ENCODE data around the gene VAV3.
A peak's percentile ranks its signal among the peaks of the same experiment; 100 is the strongest.
"Not testable (repeated sequence)": the region's sequence is repeated elsewhere in the genome, so short reads cannot be mapped to it uniquely, and the experiment has no call there.

VAV3 gene, protein sequence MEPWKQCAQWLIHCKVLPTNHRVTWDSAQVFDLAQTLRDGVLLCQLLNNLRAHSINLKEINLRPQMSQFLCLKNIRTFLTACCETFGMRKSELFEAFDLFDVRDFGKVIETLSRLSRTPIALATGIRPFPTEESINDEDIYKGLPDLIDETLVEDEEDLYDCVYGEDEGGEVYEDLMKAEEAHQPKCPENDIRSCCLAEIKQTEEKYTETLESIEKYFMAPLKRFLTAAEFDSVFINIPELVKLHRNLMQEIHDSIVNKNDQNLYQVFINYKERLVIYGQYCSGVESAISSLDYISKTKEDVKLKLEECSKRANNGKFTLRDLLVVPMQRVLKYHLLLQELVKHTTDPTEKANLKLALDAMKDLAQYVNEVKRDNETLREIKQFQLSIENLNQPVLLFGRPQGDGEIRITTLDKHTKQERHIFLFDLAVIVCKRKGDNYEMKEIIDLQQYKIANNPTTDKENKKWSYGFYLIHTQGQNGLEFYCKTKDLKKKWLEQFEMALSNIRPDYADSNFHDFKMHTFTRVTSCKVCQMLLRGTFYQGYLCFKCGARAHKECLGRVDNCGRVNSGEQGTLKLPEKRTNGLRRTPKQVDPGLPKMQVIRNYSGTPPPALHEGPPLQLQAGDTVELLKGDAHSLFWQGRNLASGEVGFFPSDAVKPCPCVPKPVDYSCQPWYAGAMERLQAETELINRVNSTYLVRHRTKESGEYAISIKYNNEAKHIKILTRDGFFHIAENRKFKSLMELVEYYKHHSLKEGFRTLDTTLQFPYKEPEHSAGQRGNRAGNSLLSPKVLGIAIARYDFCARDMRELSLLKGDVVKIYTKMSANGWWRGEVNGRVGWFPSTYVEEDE

DNA sequence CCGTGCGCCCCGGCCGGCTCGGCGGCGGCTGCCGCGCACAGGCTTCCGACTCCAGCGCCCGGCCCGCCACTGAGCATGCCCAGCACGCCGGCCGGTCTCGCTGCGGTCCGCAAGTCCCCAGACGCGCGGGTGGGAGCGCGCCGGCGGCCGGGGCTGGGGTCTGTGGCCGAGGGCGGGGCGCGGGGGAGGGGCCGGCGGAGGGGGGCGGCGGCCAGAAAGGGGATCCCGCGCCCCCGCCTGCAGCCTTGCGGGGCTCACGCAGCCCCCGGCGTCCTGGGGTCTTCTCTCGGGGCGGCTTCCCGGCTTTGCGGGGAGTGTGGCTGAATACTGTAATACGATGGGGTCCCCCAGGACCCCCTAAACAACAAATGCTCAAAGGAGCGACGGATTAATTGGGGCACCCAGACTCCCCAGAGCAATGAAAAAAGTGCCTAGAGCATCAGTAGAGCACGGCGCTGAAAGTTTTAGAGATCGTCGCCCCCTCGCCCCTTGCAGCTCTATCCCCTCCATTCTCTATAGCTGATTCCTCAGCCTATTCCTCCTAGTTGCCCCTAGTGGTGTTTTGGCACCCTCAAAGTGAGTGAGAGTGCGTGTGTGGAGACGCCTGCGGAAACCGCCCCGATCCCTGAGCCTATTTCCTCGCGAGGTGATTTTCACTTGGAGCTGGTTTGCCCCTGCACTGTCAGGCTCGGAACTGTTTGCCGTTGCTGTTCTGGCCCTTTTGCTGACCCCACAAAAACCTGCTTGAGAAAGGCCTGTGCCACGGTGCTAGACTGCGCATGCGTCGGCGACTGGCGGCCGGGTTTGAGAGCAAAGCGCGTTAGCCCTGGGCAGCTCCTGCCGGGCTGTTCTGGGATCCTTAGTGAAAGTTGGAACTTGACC, at the start of gene VAV3:
VAV3 (minus strand) TSS at position 71 of the 882 bp plus-strand sequence. CDS start 311 bp downstream, outside the sequence.
- DNase-seq = peak; percentile 79

DNA sequence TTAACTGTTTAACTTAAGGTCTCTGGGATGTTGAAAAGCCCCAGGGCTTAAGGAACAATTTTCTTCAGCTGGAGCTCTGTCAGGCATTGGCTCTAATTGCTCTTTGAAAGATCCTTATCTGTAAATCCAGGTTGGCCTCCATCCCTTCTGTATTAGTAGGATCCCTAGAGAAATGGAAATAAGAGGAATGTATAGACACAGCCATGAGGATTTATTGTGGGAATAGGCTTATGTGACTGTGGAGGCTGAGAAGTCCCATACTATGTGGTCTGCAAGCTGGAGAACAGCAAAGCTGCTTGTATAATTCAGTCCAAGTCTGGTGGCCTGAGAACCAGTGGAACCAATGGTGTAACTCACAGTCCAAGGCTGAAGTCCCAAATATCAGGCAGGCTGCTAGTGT, 47.6 kb upstream of the VAV3 start:
- no peak for DNase-seq

DNA sequence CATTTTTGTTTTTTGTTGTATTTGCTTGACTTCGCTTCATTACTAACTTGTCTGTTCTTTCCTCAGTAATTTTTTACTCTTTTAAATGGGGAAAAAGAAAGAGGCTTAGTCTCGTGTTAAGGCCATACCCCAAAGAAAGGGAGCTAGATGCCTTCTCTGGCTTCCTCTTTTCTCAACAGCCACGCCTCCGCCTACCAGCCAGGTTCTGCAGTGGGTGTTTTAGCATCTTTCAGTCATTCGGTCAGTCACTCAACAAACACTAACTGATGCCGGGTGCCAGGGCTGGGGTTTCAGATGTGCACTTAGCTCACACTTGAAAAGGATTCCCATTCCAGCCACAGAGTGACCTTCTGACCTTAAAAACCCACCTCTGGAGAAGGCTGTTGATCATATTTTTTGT, 46.3 kb upstream of the VAV3 start:
- no peak for DNase-seq

DNA sequence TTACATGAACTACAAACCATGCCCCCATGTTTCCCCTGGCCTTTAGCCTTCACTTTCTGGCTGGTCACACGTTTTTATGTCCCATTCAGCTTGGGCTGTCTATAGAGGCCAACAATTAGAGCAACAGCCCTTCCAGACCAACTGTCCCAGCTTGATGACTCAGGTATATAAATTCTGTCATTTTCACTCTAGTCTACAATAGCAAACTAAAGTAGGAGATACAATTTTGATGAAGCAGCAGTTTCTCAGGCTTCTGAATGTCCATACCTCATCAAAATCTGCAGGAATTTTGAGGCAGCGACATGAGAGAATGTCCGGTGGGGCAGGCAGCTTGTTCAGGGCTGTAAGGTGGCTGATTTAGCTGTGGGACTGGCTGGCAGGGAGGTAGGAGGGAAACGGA, 45.6 kb upstream of the VAV3 start:
- DNase-seq = no peak

DNA sequence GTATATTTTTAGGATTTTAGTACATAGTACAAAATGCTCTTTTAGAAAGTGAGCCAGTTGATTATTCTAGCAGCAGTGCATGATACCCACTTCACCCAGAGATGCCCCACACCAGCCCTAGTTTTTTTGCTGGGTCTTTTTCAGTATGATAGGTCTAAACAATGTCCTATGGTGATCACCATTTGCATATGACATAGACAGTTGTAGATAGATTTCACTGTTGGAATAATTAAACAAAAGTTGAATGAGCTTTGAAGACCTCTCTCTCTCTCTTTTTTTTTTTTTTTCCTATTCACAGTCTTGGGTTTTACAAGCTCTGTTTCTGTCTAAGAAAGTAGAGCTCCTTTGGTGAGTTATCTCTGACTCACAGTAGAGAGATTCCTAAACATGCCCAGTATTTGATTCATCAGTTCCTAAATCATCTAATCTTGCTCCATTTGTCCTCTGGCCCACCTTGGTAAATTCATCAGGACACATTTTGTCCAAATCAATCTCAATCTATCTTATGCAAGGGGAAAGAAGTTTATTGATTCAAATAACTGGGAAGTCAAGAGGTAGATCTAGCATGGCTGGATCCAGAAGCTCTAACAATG, 44.7 kb upstream of the VAV3 start:
- no peak for DNase-seq

DNA sequence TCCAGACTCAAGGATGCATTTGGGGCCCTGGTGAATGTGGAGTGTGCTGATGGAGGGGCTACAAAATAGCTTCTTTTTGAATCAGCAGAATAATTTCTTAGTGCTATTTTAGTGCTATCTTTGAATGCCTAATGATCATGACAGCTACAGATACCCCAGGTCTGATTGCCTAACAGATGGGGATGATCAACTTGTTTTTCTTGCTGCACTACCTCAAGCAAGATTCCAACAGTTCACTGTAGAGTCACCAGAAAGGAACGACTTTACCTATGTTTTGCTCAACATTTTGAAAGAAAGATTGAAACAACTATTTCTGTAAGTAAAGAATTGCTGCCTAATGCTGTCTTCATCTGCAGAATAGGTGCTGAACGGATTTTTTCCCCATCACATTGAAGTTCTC, 42.6 kb upstream of the VAV3 start:
- DNase-seq = no peak

DNA sequence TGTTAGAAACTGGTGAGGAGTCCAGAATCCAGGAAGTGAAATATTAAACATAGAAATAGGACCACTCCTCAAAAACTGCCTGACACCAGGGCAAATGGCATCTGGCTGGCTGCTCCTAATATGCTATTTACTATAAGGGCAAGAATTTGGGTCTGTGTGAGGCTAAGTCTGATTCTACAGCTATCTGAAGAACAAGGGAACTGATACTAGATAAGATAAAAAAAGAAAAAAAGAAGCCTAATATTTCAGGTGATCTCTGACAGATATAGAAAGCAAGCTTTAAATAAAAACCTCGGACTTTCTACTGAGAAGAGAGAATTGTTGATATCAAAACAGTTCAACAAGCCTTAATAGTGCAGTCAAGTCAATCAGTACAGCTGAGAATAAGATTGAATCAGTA, 42.1 kb upstream of the VAV3 start:
- no peak for DNase-seq

DNA sequence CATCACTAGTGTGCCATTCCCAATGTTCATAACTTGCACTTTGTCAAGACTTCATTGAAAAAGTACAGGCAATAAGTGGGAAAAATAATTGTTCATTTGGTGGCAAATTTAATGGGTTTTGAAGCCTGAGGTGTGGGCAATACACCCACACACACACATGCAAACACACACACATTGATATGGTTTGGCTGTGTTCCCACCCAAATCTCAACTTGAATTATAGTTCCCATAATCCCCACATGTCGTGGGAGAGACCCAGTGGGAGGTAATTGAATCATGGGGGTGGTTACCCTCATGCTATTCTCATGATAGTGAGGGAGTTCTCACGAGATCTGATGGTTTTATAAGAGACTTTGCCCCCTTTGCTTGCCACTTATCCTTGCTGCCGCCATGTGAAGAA, 39.9 kb upstream of the VAV3 start:
- DNase-seq = not testable (repeated sequence)

DNA sequence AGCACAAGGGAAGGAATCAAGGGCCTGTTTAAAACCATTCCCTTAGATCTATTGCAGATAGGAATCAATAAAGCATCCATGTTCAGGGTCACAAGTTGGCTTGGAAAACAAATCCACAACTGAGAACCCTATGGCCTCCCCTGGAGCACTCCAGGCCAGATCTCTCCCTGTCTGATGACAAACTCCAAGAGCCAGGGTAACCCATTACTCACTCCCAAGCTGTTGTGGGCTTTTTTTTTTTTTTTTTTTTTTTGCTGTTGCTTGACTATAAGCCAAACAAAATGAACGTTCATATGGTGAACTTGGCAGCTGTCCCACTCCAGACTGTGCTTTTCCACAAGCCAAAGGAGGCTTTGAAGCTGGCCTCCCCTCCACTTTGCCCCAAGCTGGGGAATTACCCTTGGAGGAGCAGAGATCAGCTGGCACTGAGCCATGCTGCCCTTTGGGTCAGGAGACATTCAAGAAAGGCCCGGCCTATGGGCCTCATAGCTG, 35.7 kb upstream of the VAV3 start:
- DNase-seq = peak; percentile 57

DNA sequence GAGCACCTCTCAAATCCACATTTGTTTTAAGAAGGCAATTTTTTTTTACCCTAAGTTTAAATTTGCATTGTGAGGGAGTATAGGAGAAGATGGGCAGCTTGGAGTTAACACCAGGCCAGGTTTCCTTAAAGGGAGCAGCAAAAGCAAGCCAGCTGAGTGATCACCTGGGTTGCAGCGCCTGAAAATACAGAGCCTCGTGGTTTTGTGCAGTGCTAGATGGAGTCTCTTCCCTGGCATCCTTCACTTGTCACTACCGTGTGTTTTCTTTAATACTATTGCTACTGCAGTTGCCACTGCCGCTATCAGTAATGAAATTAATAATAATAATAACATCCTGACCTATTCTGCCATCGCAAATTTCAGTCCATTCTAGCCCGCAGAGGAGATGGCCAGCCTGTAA, 35.2 kb upstream of the VAV3 start:
- DNase-seq = no peak

DNA sequence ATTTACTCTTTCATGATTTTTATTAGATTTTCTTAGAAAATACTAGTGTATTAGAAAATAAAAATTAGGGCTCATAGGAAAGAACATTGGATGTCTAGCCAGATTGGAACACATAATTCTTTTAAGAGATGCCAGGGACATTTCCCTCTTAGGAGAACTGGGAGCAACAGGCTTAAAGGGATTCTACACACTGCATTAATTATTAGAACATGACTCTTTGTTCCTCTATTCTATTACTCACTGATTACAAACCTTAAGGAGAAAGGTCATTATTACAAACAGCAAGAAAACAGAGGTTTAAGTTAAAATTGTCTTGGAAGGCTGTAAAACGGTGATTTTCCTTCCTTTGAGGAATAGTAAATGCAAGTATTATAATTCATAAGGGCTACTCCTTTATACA, 32.9 kb upstream of the VAV3 start:
- DNase-seq = no peak

DNA sequence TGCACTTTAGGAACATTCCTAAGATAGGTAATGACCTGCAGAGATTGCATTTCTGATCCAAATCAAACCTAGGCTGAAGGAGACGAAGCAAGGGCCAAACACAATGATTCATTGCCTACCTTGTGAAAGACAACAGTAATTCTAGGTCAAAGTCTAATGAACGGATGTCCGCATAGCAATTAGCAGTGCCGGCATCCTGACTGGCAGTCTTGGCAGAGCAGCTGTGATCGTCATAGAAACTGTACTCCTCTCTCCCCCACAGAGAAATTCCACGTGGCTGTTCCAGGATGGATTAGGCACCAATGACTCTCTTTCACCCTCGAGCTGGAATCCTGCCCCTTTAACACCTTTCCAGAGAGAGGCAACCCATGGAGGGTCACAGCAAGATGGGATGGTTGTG, 28.9 kb upstream of the VAV3 start:
- DNase-seq = no peak

DNA sequence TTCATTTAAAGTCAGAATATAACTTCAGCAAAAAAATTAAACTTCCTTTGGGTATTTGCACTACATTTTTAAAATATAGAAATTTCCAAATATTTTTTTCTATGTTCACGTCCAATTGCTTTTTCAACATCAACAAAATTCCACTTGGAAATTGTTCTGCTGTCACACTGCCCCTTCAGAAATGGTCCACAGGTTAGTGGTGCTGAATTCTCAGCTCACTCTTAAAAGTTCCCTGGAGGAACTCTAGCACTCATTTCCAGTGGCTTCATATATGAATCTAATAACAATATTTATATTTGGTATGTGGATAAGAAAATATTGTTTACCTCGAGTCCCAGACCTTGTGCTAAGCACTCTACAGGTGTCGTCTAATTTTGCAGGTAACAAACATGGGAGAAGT, 27.4 kb upstream of the VAV3 start:
- DNase-seq = no peak

DNA sequence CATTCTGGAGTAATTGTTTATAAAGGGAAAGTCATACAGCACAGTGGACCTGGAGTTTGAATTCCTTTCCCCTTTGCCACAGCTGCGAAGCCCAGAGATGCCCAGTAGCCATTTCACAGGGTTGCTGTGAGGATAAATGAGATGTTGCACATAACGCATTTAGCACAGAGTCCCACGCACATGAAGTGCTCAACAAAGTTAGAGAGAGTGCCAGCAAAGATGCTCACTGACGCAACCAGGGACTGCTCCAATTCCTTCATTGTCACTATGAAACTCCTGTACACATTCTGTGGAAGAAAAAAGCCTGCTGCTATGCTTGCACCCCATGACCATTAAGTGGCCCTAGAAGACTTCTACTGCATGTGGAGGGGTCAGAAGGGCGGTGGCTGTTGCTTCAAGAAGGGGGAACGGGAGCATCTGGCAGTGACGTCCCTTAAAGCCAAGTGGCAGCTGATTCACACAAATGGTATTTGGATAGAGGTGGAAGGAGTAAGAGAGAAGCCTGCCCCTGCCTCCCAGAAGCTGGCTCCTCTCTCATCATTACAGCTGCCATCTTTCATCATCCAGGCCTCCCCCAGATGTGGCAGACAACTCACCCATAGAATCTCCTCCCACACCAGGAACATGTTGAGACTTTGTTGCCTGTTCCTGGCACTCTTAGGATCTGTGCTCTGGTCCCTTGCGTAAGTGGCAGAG, 26.5 kb upstream of the VAV3 start:
- no peak for DNase-seq

DNA sequence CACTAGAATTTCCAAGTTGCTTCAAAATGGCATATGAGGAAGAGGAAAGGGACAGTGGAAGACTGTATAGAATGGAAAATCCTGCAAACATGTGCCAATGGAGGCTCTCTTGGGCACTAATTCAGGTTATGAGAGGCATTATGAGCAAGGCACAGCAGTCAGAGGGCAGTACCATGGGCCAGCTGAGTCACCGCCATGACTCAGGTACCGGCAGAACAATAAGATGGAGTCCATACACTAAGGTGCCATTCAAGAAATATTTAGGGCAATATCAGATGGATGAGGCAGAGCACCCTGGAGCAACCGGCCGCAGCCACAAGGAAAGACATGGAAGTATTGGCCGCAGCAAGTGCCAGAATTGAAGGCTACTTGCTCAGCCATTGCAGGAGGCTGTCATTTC, 25.6 kb upstream of the VAV3 start:
- DNase-seq = no peak

DNA sequence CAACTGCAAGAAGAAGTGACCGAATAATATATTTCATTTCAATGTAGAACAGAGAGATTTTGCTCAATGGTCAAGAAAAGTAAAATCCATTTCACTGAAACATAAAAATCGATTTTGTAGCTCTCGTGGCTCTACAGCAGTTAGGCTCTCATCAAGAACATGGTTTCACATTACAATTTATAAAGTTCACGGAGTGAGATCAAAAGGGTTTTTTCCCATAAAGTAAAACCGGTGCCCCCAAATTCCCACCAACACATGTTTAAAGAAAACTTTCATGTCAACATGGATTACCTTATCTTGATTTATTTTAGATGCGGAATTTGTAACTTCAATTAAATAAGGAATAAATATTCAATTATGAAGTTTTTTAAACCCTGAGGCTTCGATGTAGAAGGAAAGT, 16.3 kb upstream of the VAV3 start:
- no peak for DNase-seq

DNA sequence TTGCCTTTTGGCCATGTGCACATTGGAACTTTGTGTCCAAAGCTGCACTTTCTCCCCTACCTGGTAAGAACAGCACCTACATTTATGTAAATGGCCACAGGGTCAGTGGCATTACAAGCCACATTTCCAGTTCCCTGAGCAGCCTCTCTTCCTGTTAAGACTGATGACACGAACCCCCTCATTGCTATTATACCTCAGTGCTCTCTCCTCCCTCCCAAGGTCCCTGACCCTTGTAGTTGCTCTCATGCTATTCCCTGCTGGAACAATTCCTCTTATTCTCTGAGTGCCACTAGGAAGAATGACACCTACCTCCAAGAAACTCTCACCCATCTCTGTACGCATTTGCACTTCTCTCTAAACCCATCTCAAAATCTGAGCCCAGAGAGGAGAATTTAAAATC, 14.9 kb upstream of the VAV3 start:
- DNase-seq = no peak

DNA sequence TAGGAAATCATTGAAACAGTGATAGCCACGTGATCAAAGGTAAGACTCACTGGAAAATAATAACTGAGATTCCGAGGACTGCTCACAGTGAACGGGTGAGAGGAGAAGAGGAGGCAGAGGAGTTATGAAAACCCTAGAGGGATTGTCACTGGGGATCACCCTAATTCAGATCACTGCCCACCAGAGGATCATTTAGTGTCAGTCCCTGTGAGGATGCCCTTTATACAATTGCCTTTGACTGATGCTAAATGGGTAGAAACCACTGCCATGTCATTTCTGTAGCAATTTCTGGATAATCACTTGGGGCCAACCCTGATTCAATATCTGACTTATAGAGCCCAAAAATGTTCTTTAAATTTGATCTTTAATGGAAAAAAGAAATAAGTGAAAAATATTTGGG, 14.1 kb upstream of the VAV3 start:
- DNase-seq = no peak

DNA sequence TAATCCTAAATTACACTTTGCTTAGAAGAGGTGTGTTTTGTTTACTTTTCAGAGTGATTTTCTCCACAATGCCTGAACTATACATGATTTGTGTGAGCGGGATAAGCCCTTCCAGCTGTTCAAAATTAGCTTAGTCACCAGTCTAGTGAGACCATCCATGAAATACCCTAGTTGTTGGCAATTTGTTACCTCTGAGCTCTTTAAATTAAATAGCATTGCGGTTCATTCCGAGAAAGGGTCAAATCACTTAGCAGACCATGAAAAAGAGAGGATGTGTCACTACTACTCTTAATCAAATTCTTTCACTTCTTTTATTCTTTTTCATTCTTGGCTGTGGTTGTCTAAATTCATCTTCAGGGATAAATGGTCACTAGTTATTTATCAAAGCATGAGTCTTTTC, 11.9 kb upstream of the VAV3 start:
- no peak for DNase-seq

DNA sequence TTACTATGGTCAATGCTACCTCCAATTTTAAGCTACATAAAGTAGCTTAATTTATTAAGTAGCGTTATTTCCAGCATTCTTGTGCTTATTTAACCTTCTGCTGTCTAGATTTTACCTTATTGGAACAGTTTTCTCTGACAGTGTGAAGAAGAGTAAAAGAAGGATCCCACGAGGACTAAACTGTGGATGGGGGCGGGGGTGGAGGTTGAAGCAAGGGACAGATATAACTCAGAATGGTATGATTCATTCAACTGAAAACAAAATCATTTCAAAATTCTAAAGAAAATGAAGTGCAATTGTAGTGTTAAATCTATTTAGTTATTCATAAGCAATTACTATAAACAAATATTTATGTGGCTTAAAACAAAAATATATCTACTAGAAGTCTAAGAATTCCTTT, 11.5 kb upstream of the VAV3 start:
- DNase-seq = no peak

DNA sequence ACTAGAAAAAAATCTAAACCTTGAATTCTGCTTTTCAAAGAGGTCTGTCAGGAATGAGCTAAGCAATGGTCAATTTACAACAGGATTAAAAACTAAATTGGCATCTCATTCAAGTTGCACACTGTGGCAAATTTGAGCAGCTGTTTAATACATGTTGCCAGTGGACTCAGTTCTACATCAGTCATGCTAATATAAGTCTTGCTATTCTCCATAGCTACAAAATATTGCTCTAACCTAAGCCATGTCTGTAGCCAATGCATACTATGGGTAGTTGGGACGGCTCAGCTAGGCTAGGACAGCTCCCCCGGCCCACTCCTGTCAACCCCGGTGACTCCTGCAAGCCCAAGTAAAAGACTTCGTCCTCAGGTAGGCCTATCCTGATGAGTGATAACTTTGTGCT, 10.9 kb upstream of the VAV3 start:
- no peak for DNase-seq

DNA sequence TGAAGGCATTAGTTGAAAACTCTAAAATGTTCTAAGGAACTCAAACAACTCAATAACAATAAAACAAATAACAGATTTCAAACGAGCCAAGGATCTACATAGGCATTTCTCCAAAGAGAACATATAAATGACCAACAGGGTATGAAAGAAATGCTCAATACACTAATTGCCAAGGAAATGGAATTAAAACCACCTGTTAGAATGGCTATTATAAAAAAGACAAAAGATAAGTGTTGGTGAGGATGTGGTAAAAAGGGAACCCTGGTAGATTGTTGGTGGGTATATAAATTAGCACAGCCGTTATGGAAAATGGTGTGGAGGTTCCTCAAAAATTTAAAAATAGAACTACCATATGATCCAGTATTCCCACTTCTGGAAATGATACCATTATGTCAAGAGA, 9.1 kb upstream of the VAV3 start:
- no peak for DNase-seq
